GM10248 (cell line): ENCODE data around the gene CPPED1.

Source experiments
- CTCF ChIA-PET: fragments of 300-600 bp; sonication (Branson Sonifier 250); formaldehyde crosslinking; extraction: SDS; loops from one replicate; lab custom pipeline; 2021; ENCODE audit warnings: antibody characterized with exemption; lab: Yijun Ruan, JAX
- POLR2A ChIA-PET: fragments of 350-650 bp; sonication (Branson Sonifier 250); formaldehyde crosslinking; extraction: SDS; loops from one replicate; lab custom pipeline; 2020; ENCODE audit warnings: antibody characterized with exemption; lab: Yijun Ruan, JAX
- DNase-seq: peaks from one replicate; pipeline ENCODE4 v3.0.0; 2012; ENCODE audit errors: extremely low spot score
- CTCF ChIP-seq: IDR thresholded peaks from 2 replicates; pipeline ENCODE4 v1.5.1; 2012; ENCODE audit warnings: mild to moderate bottlenecking, low read depth; ENCODE audit errors: extremely low read depth, missing control alignments, control extremely low read depth

CPPED1 gene

DNA sequence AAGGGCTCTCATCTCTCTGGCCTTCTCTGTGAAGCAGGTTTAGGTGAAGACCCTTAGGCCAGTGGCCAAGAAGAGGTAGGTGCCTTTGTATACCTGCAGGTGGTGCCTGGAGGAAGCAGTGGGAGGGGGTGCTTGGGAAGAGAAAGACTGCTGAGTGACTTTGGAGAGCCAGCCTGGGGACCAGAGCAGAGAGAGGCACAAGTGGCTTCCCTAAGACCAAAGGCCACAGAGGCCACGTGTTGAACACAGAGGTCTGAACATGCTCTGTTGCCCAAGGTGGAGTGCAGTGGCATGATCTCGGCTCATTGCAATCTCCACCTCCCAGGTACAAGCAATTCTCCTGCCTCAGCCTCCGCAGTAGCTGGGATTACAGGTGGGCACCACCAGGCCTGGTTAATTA lies 103.5 kb downstream of the CPPED1 start:
- ChIA-PET CTCF (interaction anchor here (1.1 to 1.8 kb wide), 3 partner anchors 11 to 98 kb away, joined by 3 to 10 read pairs (median 3); no protein-coding TSS in a partner anchor), POLR2A (no interaction called here)
- no peak for TF ChIP-seq CTCF
- no peak for DNase-seq

DNA sequence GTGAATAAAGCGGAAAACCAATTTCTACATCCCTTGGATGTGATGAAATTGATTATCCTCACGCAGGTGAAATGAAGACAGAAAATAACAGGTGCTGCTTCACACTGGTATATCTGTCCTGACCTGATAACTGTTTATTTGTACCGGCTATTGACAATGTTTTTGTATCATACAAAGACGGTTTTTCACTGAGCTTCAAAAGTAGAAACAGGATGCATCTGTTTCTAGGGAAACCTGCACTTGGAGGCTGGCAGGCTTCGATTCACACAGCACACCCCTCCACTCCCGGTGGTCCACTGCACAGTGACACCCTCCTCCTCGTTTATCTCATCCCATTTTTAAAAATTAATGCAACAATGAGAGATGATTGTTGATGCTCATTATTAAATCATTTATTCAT lies 104.5 kb downstream of the CPPED1 start:
- POLR2A ChIA-PET, result no interaction called here
- CTCF ChIA-PET, result interaction anchor here (1.4 to 1.8 kb wide), 2 partner anchors 10 to 99 kb away, joined by 3 to 10 read pairs; no protein-coding TSS in a partner anchor
- no peak for TF ChIP-seq CTCF
- no peak for DNase-seq

DNA sequence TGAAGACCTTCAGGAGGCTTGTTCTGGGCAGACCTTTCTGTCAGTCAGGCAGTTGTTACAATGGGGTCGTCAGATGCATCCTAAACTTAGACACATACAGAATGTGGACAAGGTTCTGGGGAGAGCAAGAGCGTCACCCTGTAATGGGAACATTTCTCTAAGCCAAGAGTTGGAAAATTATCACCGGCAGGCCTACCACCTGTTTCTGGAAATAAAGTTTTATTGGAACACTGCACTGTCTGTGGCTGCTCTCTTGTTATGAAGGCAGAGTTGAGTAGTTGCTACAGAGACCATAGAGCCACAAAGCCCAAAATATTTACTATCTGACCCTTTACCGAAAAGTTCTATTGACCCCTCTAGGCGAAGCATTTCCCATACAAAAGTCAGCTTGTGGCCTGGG lies 106.2 kb downstream of the CPPED1 start:
- POLR2A ChIA-PET, result no interaction called here
- no peak for TF ChIP-seq CTCF

GRCh38 chr16:12695454-12695853 lies 108.2 kb downstream of the CPPED1 start:
- no peak for DNase-seq
- no peak for TF ChIP-seq CTCF
- ChIA-PET CTCF (no interaction called here), POLR2A (no interaction called here)

More for the DNA sequence above, 106.2 kb downstream of the CPPED1 start:
- no peak for DNase-seq
- CTCF ChIA-PET, result no interaction called here

GRCh38 chr16:12690024-12690423 lies 113.7 kb downstream of the CPPED1 start:
- no peak for TF ChIP-seq CTCF
- ChIA-PET CTCF (interaction anchor here (1.0 to 2.9 kb wide), 2 partner anchors 10 kb away, joined by 3 to 10 read pairs; no protein-coding TSS in a partner anchor), POLR2A (no interaction called here)
- DNase-seq, result no peak

- ChIA-PET CTCF (interaction anchor here (1.0 to 2.9 kb wide), 2 partner anchors 9 to 11 kb away, joined by 3 to 10 read pairs; no protein-coding TSS in a partner anchor), POLR2A (no interaction called here)
- no peak for DNase-seq
- no peak for TF ChIP-seq CTCF
Observed at GRCh38 chr16:12688951-12689850, 114.5 kb downstream of the CPPED1 start.
